ENCODE measurements around the gene SNX10. TPM values are rescaled to one million over a fixed set of nuclear protein-coding genes. Genes with fewer than 3 reads are reported as not detected.

SNX10 gene
- total RNA-seq, 1 experiment from 2014 or later: 34.1 TPM

DNA sequence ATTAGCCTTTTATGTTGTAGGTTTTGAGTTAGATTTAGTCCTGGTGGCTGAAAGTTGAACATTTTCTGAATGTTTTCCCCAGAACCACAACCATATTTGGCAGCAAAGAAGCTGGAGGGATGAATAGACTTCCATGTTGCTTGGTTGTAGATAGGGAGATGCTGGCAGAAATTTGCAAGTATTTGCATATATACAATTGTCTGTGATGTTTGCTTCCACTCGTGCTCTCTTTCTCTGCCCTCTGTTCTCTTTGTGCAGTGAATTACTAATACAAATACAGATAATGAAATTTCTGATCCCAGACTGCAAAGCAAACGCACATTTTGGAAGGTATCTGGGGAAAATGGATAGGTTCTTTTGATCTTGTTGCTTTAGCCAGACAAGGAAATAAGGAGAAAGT, 96.1 kb downstream of the SNX10 start:
- no peak for DNase-seq (ENCODE audit: low spot score)
- in situ Hi-C loops (cut with HindIII; ENCODE audit: low sequenced_read_pairs): no loop called here

DNA sequence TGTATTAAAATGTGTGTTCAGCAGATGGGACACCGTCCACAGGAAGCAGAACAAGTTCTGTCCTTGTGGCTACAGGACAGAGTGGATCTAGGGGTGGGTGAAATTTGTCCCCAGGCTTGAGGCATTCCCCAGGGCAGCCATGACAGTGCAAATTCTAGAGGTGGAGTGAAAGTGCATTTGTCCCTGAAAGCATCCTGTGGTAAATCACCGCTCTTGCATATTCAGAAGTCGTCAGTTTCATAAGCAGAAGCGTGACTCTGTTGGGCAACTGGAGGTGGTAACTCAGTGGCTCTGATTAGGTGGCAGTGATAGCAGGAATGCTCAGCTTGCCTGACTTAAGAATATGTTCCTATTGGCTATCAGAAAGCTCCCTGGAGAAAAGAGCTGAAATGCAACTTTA, 96.6 kb downstream of the SNX10 start:
- DNase-seq (ENCODE audit: low spot score): no peak
- in situ Hi-C loops (cut with HindIII; ENCODE audit: low sequenced_read_pairs): no loop called here

DNA sequence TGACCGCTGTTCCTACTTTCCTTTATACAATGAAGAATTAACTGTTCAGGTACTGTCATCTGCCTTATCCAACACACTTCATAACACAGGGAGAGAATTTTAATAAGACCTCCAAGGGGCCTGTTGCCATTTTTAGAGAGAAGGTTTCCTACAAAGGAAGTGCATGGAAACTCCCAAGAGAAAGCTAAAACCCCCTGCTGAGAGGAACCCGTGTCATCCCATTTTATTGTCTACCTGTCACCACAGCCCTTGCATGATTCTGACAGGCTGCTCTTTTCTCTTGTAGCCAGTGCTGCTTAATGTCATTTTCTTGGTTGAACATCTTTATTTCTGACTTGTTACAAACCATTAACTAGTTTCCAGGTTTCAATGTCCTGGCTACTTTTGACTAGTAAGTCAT, 98.4 kb downstream of the SNX10 start:
- in situ Hi-C loops (cut with HindIII; ENCODE audit: low sequenced_read_pairs): no loop called here
- DNase-seq (ENCODE audit: low spot score): no peak

DNA sequence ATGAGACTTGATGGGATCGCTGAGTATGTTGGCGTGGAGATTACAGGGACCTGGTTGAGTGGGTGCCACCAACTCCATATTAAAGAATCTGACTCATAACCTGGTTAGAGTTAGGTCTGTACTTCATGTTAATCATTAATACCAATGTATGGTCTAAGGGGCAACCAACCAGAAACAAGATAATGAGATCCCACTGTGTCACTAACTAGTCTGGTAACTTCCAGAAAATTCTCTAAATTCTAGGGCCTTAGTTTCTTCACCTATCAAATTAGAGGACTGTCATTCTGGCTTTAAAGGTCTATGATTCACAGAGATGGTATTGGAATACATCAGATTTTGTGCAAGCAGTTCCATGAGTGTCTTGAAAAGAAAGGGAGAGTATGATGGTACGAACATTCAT, 102.2 kb downstream of the SNX10 start:
- no peak for DNase-seq (ENCODE audit: low spot score)
- in situ Hi-C loops (cut with HindIII; ENCODE audit: low sequenced_read_pairs): no loop called here

DNA sequence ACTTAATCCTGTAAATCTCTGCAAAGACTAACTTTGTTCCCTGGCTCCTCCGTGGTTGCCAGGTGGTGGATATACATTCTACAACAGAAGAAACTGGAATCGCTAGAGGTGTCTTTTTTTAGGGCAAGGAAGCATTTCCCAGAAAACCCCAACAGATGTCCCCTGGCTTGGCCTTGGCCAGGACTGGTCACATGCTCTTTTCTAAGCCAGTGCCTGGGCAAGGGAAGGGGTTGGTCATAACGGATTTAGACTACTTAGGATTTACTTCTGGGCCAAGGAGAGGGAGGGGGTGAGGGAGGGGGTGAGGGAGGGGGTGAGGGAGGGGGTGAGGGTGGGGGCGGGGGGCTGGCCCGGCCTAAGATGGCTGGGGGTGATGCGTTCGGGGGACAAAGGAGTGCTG, 105.7 kb downstream of the SNX10 start:
- in situ Hi-C loops (cut with HindIII; ENCODE audit: low sequenced_read_pairs): no loop called here
- peak; percentile 93 for DNase-seq (ENCODE audit: low spot score)

DNA sequence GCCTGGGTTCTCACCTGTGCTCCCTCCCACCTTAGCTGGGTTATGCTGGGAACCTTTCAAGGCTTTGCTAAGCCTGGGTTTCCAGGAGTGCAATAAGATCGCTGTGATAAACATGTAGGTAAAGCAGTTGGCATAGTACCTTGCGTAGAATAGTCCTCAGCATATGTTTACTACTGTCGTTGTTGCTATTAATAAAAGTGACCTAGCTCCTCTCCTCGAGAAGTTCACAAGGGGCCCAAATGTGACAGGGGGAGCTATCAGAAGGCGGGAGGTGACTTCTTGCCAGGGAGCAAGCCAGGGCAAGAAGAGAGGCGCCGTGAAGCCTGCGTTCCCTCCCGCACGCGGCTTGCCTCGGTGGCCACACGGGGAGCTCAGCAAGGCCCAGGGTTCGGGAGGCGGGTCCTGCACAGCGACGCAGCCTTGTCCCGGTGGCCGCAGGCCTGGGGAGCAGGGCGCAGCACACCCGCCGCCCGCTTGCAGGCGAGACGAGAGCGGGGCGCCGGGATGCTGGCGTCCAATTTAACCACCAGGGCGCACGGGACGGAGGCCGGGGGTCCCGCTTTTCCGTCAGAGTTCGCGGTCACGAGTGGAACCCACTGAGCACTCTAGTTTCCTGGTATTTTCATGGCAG, 106.2 kb downstream of the SNX10 start:
- DNase-seq (ENCODE audit: low spot score): peak; percentile 70

DNA sequence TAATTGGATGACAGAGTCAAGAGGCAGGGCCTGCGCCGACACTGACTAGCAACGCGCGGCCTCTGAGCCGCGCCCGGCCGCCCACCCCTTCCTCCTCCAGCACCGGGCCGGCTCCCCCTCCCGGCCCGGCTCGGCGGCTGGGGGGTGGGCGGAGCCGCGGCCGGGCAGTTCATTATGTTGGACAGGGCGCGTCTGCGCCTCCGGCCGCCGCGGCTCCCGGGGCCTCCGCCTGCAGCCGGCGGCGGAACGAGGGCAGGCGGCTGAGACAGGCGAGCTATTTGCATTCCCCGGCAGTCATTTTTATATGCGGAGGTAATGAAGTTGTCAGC, 106.7 kb downstream of the SNX10 start:
- DNase-seq (ENCODE audit: low spot score): peak; percentile 77

More for the DNA sequence above, 106.2 kb downstream of the SNX10 start:
- in situ Hi-C loops (cut with HindIII; ENCODE audit: low sequenced_read_pairs): no loop called here

DNA sequence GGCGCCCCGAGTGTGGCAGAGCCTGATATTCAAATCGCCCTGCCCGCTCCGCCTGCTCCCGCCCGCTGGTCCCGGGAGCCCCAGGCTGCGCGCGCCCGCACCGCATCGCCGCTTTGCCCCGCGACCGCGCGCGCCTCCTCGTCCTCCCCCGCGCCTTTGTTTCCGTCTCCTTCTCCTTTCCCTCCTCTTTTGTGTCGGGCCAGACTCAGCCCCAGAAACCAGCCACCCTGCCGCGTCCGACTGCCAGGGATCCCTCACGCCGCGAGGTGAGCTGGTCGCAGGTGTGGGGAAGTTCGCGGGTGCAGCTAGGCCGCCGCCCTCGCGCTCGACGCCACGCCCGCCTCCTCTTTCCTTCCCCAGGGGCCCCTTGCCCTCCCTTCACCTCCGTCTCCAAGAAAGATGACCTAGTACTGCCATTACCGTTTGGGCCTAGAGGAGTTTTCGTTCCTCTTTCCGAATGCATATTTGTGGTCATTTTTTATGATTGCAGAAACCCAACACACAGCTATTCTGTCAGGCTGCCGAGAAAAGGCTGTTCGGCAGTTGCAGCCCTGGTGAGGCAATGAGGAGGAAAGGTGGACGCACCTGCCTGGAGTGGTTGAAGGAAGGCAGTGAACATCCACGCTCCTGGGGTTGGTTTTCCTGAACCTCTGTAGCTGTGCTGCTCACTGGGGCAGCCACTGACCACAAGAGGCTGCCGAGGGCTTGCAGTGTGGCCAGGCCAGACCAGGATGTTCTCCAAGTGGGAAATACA, 107.3 kb downstream of the SNX10 start:
- in situ Hi-C loops (cut with HindIII; ENCODE audit: low sequenced_read_pairs): no loop called here
- DNase-seq (ENCODE audit: low spot score): peak; percentile 83

More for the DNA sequence above, 106.7 kb downstream of the SNX10 start:
- in situ Hi-C loops (cut with HindIII; ENCODE audit: low sequenced_read_pairs): no loop called here

DNA sequence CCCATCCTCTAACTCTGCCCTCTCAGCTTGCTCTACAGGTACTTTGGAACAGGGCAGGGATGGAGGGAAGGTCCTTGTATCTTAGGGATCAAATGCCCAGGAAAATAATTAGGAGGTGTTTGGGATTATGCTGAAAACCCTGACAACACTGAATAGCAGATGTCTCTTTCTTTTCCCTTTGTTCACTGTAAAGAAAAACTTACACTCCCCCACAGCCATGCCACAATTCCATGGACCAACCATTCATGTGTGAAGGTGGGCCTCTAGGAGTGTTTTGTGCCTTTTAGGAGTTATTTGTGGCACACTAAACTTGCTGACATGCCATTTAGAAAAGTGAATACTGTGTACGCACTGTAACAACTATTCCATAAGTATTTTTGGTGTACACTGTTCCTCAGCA, 108.1 kb downstream of the SNX10 start:
- in situ Hi-C loops (cut with HindIII; ENCODE audit: low sequenced_read_pairs): no loop called here
- DNase-seq (ENCODE audit: low spot score): no peak

DNA sequence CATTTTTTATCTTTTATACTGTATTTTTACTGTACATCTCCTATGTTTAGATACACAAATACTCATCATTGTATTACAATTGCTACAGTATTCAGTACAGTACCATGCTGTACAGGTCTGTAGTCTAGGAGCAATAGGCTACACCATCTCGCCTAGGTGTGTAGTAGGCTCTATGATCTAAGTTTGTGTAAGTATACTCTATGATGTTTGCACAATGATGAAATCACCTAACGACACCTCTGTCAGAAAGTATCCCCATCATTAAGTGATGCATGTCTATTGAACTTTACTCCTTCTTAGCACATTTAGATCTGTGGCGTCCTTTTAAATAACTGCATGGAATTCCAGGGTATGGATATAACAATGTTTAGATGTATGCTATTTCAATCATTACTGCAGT, 112.0 kb downstream of the SNX10 start:
- in situ Hi-C loops (cut with HindIII; ENCODE audit: low sequenced_read_pairs): no loop called here
- no peak for DNase-seq (ENCODE audit: low spot score)

DNA sequence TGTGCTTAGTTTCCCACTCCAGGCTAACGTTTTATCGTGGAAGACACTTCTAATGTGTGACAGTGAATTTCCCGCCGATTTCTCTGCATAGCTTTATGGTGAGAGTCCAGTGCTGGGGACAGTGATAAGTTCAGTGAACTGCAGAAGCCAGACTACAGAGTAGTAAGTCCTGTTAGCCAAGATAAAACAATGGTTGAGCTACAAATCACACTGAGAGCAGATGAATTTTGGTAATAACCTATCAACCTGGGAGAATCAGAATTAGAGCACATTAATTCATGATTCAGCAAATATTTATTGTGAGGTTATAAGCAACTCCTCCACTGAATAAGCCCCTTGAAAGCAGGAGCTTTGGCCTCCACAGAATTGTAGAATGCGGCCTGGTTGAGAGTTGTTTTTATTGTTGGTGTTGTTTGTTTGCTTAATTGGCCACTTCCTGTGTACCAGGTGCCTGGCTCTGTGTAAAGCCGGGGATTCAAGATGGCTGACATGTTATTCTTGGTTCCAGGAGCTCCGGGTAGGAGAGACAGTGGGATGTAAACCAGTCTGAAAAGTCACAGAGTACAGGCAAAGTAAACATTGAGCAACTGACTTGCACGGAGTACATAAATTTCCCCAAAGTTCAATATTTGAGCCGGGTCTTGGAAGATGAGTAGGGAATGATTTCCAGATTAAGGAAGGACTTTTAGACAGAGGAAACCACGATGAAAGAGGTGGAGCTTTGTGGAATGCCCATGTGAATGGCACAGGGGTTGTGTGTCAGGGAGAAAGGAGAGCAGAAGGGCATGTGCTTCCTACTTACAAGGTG, 112.7 kb downstream of the SNX10 start:
- in situ Hi-C loops (cut with HindIII; ENCODE audit: low sequenced_read_pairs): no loop called here

DNA sequence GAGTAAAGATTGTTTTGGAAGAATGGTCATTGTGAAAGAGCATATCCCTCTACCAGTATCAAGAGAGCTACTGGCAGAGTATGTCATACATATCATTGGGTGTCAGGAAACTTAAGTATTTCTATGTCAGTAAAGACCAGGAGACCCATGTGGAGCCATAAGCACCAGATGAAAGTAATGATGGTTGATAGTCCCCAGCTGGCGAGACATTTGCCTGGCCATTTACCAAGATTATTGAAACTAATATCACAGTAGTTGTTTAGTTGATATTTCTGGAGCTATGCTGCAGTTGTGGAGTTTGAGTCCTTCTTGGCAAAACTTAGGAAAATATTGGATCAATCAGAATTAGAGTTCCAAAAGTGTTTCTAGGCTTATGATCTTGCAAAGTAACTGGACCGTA, 114.8 kb downstream of the SNX10 start:
- DNase-seq (ENCODE audit: low spot score): no peak
- in situ Hi-C loops (cut with HindIII; ENCODE audit: low sequenced_read_pairs): no loop called here

More for the DNA sequence above, 112.7 kb downstream of the SNX10 start:
- no peak for DNase-seq (ENCODE audit: low spot score)

DNA sequence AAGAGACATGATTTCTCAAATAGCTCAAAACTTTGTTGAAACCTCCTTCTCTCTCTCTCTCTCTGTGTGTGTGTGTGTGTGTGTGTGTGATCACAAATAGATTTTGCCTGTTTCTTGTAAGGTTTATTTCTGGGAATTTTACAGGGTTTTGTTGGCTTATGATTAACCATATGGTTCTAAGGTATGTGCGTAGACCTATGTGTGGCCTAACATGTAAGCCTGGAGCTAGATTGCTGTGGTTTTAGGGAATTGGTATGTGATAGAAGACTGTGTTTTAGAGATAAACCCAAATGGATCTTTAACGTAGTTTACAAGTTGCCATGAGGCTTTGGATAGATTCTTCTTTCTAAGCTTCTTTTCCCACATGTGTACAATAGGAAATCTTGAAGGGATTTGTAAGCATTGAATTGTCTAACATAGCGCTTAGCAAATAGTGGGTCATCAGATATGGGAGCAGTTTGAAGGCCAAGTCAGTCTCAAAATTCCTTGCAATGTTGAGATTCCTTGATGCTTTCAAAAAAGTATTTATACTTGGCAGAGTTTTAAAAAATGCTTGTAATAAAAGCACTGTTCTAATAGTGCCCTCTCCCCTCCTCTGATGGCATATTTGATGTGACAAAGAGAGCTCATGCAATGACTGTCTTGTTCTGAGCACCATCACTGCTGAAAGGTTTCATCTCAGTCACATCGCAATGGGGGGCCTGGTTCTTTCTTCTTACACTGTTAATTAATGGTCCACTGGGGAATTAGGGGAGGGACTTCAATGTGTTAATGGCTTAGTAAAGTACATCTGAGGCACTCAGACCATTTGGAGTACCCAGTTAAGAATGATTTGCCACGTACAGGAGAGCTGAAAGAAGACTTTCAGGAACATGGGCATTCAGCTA, 118.2 kb downstream of the SNX10 start:
- DNase-seq (ENCODE audit: low spot score): no peak
- in situ Hi-C loops (cut with HindIII; ENCODE audit: low sequenced_read_pairs): no loop called here

DNA sequence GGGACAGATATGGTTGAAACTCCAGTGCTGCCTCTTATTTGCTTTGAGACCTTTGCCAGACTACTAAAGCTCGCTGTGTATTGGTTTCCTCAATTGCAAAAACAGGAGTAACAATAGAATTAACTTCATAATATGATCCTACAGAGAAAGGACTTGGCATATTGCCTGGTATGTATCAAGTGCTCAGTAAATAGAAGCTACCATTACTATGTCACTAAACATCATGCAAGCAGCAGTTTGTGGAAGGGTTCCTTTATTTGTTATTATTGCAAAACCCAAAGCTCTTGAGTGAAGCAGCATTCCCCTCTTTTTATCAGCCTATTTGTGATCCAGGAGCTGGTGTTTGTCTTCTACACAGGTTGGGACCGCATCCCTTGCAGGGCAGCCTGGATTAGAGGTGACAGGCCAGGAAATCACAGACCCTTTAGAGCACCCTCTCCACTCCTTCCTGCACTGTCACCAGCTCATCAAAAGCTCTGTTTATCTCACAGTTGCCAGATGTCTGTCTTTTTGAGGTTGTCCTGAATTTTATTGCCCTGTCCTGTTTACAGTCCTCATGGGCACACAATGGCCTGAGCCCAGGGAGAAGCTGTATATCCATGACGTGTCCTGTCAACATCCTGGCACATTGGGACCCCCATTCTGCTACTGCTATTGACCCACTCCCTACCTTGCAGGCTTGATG, 121.5 kb downstream of the SNX10 start:
- in situ Hi-C loops (cut with HindIII; ENCODE audit: low sequenced_read_pairs): no loop called here
- DNase-seq (ENCODE audit: low spot score): no peak

DNA sequence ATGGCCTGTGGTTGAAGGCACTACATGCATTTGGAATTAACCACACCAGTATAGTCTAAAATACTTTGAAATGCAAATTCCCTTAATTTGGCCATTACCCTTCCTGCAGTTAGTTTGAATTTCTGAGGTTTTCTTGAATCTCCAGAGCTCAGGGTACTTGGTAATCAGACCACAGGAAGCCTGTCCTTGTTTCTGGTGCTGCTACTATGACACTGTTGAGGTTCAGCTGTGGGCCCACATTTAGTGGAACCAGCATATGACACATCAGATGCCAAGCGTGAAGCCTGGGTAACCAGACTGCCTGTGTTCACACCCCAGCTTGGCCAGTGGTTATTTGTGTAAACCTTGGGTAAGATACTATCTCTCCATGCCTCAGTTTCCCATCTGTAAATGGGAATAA, 124.3 kb downstream of the SNX10 start:
- in situ Hi-C loops (cut with HindIII; ENCODE audit: low sequenced_read_pairs): no loop called here
- DNase-seq (ENCODE audit: low spot score): no peak

DNA sequence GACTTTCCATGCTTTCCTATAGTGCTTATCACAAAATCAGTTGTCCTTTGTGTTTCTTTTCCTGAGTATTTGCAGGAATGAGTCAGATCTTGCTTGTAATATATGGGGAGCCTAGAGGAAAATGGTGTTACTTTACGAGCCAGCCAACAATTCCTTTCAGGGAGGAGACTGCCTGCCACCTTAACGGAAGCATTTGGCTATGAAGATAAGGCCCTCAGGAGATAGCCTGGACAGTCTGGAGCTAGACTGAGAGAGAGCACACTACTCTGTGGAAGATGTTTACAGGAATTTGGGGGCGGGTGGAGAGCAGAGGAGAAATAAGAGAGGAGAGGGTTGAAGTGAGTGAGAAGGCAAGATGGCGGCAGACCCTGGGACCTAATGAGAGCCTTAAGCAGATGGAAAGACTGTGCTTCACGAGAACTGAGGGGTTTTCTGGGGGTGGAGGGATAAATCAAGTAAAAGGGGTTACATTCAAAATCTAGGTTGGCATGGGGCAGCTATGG, 126.3 kb downstream of the SNX10 start:
- no peak for DNase-seq (ENCODE audit: low spot score)
- in situ Hi-C loops (cut with HindIII; ENCODE audit: low sequenced_read_pairs): no loop called here

DNA sequence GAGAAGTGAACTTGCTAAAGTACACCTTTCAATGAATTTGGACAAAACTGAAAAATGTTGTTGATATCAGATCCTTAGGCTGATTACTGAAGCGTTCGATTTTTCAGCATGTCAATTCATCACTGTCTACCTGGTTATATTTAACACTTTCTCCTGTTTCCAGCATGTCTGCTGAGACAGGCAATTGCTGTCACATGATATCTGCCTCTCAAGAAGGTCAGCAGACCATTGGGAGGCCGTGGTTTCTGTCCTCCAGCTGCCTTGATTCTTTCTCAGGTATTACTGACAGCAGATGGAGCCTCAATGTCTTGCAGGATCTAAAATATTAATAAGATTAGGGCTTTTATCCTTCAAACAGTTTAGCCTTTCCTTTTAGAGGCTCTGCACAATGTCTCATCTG, 127.5 kb downstream of the SNX10 start:
- in situ Hi-C loops (cut with HindIII; ENCODE audit: low sequenced_read_pairs): no loop called here

DNA sequence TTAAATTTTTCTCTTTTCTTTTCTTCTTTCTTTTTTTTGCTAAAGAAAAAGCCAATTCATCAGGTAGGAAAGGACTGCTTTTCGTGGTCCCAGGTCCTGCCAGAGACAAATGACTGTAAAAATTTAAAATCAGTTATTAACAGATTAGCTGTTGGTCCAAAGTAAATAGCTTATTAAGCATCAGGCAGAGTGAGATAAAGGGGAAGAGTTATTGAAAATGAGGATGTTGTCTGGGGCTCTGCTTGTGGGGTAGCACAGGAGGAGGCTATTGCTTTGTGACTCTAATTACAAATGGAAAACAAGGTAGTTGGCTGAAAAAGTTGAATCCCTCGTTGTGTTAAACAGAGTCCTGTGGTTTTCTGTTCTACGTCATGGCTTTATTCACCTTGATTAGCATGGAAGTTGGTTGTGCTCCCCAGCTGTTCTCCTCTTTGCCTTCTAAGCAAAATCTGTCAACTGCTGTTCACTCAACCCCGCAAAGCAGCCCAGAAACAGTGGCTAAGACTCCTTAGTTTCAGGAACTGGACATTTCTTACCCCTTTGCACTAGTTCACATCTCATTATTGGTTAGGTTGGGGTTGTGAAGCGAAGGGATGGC, 128.9 kb downstream of the SNX10 start:
- in situ Hi-C loops (cut with HindIII; ENCODE audit: low sequenced_read_pairs): no loop called here
- DNase-seq (ENCODE audit: low spot score): no peak

More for the DNA sequence above, 127.5 kb downstream of the SNX10 start:
- DNase-seq (ENCODE audit: low spot score): no peak

All from G401 (cell line).